Body of pancreas (tissue), 4 donors: ENCODE measurements around the gene KCNMB4.

ENCODE experiments used
- POLR2A ChIP-seq, 3 donors: fragments of 450-650 bp; IDR thresholded peaks; one replicate each; pipeline ENCODE4 v1.6.1; 2016; ENCODE audit warnings: antibody characterized with exemption in 3 of 3, mild to moderate bottlenecking in 2 of 3
- TF ChIP-seq, protein P1 (sequence below), 7 experiments: fragments of 450-650 bp in 4 of 7; fragments of 200-600 bp in 3 of 7; sonication (generic) in 3 of 7; IDR thresholded peaks; one replicate each; pipeline ENCODE4 v1.5.1; 2016 to 2019; ENCODE audit warnings: antibody characterized with exemption in 7 of 7

DNA sequence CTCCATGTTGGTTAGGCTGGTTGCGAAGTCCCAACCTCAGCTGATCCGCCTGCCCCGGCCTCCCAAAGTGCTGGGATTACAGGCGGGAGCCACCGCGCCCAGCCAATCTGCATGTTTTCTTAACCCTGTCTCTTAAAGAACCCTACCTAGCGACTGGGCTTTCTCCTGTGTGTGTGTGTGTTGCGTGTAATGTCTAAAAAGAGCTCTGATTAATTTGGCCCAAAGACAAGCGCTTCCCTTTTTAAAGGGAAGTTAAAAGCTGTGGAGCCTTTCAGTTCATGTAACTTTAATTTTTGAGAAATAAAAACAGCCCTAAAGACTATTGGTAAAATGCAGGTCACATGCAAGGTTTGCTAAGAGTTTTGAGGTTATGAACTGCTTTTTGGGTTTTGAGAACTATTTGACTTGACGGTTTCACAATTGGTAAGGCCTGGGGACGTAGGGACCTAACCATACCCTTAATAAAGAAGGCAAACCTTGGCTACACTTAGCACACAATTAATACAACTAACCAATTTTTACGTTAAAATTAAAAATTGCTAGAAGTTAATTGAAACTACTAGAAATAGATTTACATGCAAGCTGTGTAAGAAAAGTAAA, 103.2 kb downstream of the KCNMB4 start:
- TF ChIP-seq, protein P1, sequence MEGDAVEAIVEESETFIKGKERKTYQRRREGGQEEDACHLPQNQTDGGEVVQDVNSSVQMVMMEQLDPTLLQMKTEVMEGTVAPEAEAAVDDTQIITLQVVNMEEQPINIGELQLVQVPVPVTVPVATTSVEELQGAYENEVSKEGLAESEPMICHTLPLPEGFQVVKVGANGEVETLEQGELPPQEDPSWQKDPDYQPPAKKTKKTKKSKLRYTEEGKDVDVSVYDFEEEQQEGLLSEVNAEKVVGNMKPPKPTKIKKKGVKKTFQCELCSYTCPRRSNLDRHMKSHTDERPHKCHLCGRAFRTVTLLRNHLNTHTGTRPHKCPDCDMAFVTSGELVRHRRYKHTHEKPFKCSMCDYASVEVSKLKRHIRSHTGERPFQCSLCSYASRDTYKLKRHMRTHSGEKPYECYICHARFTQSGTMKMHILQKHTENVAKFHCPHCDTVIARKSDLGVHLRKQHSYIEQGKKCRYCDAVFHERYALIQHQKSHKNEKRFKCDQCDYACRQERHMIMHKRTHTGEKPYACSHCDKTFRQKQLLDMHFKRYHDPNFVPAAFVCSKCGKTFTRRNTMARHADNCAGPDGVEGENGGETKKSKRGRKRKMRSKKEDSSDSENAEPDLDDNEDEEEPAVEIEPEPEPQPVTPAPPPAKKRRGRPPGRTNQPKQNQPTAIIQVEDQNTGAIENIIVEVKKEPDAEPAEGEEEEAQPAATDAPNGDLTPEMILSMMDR (IDR thresholded peaks at IDR 0.05): no peak
- no peak for TF ChIP-seq POLR2A (IDR thresholded peaks at IDR 0.05)
